Activated CD8-positive, alpha-beta memory T cell treated with anti-CD3 and anti-CD28 coated beads for 24 hours (primary cell): ENCODE data around the gene SMPD2.
A peak's percentile ranks its signal among the peaks of the same experiment; 100 is the strongest.

Experiments used
- DNase-seq: peaks from one replicate; pipeline ENCODE4 v3.0.0-alpha.2; 2020

SMPD2 gene

DNA sequence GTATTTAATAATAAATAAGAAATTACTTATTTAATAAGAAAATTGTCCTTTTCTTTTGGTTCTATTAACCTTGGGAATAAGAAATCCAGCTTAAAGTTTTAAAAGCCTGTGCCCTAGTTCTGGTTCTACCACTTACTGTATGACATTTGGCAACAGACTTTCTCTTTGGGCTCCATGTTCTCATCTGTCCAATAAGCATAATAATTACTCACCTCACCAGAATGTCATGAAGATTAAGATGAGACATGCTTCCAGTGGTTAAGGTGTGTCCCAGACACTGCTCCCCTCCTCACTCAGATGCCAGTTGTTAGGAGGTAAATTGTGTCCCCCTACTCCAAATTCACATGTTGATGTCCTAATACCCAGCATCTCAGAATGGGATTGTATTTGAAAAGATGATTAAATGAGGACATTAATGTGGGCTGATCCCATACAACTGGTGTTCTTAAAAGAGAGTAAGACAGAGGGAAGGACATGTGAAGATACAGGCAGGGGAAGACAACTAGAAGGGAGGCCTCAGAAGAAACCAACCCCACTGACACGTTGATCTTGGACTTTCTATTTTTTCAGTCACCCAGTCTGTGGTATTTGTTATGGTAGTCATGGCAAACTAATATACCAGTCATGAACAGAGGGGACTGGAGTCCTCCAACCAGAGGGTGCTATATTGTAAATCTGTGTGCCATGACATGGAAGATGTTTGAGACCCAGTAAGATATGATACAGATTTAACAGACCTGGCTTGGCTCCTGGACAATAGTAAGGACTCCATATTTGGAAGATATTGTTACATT is 21.4 kb downstream of the SMPD2 start:
- peak; percentile 13 for DNase-seq

DNA sequence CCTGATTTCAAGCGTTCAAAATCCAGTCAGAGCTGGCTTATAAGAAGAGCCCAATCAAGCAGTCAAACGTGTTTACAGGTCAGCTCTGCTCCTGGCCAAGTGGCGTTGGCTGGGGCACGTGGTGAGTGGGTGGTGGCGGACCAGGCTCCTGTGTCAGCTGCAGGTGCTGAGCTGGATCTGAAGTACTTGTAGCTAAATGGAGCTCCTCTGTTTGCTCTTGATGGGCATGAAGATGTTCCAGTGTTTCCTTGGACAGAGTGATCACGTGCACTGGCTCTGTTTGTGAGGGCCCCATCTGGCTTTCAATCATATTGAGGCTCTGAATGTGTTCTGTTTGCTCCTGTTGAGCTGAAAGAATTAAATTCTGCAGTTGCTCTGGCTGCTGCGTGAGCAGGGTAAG is 25.2 kb downstream of the SMPD2 start:
- no peak for DNase-seq

DNA sequence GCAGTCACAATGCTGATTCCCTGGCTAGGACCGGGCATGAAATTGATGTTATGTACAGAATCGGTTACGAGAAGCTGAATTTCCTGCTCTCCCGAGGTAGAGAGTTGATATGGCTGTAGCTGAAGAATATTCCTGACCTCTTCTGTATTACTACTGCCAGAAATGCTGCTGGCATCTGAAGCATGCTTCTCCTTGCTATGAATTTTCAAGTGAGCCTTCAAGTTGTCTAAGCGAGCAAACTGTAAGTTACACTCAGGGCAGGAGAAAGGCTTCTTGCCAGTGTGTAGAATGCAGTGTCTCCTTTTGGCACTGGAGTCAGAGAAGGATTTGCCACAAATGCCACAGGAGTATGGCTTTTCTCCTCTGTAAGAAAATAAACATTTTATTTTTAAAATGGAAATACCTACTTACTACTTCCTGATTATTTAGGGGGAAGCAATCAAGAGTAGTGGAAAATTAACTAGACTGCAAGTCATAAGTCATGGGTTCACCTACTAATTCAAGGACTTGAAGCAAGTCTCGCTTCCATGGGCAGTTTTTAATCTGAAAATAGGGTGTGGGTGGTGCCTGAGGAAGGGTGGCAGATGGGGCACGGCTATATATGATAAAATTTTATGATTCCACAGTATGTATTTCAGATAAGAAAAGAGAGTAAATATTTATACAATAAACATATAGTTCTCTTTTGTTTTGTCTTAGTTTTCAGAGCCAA is 25.8 kb downstream of the SMPD2 start:
- DNase-seq: no peak

DNA sequence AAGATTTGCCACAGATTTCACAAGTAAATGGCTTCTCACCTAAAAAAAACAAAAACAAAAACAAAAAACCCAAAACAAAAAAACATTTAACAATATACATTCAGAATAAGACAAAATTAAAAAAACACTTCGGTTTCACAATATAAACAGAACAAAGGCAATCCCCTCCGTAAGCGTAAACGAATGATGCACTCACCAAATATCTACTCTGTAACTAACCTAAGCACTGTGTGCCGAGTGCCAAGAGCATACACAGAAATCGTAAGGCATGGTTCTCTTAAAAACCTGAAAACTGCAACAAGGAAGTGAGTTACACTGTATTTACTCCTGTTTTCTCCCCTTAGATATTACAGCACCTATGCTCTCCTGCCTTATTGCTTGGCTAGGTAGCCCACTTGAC is 27.2 kb downstream of the SMPD2 start:
- DNase-seq: no peak

DNA sequence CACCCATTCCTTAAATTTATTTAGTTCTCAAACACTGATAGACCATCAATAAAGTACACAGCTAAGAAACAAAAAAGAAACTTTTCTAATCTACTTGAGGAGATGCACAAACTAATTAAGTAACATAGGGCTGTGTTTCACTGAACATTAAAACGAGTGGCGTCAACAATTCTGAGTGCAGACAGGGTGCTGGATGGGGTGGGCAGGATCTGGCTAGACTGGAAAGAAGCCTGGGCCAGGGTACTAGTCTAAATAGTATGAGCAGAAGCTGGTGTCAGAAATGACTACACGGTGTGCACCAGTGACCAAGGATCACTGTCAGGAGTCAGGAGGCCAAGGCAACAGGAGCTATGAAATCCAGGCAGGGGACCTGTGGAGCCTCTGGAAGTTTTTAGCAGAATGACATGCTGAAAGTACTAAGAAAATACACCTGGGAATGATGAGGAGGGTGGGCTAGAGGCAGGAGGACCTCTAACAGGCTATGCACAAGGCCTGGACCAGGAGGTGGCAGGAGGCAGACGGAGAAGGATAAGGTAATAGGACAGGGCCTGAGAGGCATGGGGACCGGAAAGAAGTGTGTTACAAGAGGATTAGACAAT is 29.2 kb downstream of the SMPD2 start:
- no peak for DNase-seq

DNA sequence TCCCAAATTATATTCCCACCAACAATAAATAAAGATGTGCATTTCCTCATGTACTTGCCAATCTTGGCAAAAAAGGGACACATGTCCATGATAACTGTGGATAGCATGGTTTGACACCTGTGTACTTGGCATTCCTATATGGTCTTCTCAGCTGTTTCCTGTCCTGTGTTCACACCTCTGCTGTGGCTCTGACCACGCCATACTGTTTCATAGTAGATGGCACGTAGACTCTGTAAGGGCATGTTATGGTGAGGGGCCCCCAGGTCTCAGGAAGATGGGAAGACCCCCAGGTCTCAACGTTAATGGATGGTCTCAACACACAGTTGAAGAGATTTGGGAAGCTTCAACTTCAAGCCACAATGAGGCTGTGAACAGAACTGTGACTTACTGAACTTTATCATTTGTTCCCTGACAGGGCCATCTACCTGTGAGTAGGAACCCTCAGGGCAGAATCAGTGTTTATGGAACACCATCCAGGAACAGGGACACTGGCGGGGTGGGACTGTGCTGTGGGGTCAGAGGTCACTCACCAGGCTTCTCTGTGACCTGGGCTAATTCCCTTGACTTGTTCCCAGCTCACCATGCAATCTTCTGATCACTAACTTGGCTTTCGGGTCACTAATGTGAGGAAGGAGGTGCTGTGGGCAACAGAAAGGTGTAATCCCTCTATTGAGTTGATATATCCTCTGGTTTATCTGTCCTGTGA is 30.7 kb downstream of the SMPD2 start:
- no peak for DNase-seq

DNA sequence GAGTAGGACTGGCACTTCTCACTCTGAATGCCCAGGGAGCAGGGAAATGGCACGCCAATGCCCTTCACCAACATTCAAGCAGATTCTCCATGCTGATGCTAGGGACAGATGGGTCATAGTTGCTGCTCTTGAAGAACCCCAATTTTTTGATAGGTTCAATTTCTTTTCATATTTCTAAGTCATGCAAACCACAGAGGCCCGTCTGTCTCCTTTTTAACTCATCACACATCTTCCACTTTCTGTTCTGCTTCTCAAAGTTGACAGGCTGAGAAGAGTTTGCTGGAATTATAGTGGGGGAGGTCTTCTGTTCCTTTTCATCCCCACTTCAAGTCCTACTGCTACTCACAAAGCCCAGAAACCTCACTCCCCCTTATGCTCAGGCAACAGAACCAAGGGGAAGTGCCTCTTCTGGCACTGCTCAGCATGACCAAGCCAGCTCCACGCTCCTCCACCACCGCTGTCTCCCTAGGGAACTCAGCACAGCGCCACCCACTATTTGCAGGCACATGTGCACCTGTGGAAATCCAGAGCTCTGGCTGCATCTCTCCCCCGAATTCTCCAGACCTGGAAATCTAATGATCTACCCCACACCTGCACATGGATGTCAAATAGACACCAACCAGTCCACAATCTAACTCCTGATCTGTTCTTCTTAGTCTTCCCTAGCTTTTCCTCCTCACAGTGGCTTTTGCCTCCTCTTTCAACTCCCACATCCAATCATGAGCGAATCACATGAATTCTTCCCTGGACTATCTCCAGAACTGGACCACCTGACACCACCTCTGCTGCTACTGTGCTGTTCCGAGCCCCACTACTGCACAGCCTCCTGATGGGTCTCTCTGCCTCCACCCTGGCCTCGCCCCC is 31.8 kb downstream of the SMPD2 start:
- DNase-seq: no peak

DNA sequence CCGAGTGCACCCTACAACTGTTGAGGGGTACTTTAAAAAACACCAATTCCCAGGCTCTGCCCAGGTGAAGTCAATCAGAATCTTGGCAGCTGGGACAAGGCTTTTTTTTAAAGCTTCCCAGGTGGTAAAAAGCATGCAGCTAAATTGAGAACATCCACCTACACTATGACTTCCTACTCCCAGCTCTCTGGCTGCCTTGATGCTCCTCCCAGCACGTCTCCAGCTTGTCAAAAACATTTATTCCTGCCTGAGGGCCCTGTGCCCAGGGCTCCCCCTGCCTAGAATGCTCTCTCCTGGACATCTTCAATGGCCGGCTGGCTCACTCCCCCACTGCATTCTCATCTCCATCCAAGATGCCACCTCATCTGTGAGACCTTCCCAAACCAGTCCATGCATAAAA is 32.6 kb downstream of the SMPD2 start:
- DNase-seq: no peak

DNA sequence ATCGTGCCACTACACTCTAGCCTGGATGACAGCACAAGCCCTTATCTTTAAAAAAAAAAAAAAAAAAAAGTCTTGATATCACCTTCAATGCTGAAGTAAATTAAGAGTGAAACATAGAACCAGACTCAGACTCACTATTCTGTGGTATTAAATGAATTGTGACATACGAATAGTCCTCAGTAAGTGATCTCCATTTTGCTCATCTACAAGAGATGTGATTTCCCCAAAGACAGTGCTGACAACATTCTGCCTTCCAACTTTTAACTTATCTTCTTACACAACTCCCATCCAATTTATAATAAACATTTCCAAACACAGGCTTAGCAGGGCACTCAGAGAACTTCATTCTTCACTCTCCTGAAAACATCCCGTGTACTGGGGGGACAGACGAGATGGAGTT is 34.5 kb downstream of the SMPD2 start:
- no peak for DNase-seq

DNA sequence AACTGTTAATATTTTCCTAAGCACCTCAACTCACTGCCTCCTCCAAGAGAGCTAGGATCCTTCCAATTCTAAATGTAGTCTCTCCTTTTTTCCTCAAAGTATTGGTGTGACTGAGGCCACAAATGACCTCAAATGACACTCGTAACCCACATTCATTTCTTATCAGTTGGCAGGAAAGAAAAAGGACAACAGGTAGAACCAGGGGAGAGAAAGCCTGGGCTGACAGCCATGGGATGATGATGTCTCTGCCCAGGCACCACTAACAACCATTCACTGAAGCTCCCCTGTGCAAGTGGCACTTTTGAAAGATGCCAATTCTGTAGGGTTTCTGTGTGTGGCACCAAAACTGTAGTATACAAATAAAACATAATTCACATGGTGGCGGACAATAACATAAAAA is 35.1 kb downstream of the SMPD2 start:
- DNase-seq: no peak

DNA sequence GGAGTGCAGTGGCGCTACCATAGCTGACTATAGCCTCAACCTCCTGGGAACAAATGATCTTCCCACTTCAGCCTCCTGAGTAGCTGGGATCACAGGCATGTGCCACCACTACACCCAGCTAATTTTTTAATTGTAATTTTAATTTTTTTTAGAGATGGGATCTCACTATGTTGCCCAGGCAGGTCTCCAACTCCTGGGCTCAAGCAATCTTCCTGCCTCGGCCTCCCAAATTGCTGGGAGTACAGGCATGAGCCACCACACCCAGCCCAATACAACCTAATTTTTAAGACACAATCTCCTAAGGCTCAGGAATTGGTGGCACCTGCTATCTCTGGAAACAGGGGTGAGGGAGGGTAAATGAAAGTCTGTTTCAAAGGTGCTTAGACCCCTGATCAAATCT is 36.7 kb downstream of the SMPD2 start:
- no peak for DNase-seq

DNA sequence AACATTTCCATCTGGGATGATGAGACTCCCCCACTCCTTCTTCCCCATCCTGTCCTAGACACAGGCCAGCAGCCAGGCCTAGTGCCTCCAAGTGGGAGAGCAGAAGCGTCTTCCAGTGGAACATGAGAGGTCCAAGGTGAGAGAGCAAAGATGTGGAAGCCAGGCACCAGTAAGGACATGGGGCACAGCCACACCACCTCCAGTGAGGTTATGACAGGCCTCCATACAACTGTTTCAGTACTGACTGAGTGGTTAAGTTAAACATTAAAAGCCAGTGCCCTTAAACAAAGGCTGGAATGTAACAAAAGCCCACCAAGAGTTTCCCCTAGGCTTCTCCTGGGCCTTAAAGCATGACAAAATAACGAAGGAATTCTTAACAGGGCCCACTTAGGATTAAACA is 37.2 kb downstream of the SMPD2 start:
- no peak for DNase-seq

DNA sequence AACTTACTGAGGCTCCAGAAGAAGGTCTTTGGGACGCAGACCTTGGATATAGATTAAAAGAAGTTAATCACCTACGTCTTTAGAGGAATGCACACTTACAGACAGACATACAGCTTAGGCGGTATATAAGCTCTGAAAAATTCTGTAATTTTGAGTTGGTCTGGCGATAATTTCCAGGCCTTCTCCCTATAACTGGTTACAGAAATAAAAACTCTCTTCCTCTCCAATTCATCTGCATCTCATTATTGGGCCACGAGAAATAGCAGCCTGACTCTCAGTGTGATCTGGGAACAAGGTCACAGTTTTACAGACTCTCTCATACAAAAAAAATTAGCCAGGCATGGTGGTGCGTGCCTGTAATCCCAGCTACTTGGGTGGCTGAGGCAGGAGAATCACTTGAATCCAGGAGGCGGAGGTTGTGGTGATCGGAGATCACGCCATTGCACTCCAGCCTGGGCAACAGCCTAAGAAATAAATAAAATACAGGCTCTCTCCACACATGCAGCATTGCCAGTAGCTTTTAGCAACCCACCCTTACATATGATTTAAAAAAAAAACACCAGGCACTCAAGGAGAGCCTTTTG is 37.8 kb downstream of the SMPD2 start:
- no peak for DNase-seq

DNA sequence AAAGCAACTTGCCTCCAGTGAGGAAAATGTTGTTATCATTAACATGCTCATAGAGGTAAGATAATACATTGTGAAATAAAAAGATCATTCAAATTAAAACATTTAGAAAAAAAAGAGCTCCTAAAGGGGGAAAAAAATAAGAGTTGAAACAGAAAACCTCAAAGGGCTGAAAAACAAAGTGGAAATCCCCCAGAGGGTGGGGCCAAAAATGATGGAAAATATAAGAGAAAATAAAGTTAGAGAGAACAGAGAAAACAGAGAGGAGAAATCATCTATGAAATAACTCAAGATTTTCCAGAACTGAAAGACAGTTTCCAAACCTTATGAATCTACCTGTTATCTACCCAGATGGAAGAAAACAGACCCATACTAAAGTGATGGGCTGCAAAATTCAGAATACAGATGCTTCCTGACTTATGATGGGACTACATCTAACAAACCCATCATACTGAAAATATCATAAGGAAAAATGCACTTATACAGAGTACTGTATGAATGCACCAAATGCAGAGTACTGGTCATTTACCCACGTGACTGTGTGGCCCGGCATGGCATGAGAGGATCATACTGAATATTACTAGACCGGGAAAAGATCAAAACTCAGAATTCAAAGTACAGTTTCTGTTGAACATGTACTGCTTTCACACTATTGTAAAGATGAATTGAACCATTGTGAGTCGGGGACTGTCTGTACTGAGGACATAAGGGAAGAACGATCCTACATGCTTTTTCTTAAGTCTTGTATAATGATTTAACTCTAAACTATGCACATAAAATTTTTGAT is 38.5 kb downstream of the SMPD2 start:
- no peak for DNase-seq

DNA sequence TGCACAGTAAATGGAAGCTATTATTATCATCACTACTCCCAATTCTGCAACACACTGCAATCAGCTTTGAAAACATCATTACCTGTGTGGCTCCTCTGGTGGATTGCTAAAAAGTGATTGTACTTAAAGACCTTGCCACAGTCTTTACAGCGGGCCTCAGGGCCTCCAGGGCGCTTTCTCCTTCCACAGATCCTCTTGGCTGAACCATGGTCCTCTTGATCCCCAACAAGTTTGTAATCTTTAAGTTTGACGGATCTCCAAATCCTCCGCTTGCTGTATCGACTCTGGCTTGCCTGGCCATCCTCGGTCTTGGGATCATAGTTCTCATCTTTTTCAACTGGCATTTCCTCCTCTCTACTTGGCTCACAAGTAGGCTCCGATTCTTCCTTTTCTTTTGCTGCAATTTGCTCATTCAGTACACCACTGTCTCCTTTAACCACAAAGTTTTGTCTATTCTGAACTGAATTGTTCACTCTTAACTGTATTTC is 40.5 kb downstream of the SMPD2 start:
- no peak for DNase-seq

DNA sequence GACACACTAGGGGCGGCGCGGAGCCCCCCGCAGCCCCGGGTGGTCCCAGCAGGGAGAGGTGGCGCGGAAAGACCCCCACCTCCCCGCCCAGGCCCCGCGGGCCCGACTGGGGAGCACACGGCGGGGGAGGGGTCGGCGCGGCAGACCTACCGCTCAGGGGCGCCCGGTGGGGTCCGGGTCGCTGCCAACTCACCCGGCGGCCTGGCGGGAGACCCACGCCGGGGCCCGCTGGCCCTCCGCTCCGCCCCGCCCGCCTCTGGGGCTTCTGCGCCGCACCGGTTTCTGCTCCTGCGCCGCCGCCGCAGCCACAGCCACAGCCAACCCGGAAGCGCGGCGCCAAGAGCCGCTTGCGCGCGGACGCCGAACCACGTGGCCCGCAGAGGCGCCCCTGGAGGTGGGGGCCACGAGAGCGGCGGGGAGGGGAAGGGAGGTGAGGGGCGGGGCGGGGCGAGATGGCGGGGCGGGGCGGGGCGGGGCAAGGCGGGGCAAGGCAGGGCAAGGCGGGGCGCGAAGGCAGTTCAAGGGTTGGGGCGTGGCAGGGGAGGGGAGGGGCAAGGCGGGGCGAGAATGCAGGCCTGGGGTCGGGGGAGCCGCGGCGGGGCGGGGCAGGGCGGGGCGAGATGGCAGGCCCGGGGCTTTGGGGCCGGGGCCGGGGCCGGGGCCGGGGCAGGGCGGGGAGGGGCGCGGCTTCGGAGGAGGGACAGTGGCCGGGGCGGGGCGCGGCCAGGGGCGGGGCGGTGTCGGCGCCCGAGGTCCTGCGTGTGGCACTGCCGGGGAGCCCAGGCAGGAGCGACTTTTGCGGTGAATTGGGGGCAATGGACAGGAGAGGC is 42.6 kb downstream of the SMPD2 start, which contains the start of gene ZBTB24:
Gene ZBTB24, minus strand, starts transcription at position 315 of the 830 bp plus-strand sequence. CDS start 1,193 bp downstream, outside the sequence.
- peak; percentile 90 for DNase-seq

DNA sequence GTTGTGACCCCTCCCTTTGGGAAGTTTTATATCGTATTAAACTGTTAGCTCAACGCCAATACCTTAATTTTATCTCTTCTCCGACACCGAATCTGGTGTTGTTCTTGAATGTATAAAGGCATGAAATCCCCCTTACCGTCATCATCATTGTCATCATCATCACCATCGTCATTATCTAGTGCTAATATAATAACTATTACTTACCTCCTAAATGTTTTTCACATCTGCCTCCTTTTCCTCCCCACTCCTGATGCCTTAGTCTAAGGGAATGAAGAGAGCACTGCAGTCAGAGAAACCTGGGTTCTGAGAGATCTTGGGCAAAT is 43.2 kb downstream of the SMPD2 start:
- DNase-seq: no peak

DNA sequence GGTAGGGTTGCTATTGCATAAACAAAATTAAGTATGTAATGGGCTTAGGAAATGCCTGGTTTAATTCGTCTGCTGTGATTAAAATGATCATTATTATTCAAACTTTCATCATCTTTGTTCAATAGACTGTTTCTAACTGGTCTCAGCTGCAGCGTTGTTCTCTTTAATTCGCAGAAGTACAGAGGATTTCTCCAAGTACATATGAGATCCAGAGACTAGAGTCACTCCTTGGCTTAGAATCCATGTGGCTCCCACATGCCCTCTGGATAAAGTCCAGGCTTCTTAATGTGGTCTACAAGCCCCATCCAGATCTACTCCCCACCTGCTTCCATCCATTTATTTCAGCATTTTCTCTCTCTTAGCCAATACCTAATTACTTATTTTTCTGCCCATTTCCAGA is 43.6 kb downstream of the SMPD2 start:
- no peak for DNase-seq

DNA sequence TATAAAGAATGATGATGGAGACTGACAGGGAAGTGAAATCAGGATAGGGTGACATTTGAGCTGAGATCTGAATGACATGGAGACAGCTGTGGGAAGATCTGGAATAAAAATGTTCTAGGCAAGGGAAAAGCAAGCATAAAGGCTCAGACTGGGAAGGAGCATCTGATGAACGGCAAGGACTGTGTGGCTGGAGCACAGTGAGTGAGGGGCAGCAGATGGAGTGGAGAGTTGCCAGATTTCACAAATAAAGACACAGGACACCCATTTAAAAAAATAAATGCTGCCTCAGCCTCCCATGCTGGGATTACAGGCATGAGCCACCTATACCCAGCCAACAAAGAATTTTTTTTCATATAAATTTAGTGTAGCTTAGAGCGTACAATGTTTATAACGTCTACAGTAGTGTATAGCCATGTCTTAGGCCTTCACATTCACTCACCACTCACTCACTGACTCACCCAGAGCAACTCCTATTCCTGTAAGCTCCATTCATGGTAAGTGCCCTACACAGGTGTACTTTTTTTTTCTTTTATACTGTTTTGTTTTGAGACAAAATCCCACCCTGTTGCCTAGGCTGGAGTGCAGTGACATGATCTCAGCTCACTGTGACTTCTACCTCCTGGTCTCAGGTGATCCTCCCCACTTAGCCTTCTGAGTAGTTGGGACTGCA is 44.9 kb downstream of the SMPD2 start:
- no peak for DNase-seq

DNA sequence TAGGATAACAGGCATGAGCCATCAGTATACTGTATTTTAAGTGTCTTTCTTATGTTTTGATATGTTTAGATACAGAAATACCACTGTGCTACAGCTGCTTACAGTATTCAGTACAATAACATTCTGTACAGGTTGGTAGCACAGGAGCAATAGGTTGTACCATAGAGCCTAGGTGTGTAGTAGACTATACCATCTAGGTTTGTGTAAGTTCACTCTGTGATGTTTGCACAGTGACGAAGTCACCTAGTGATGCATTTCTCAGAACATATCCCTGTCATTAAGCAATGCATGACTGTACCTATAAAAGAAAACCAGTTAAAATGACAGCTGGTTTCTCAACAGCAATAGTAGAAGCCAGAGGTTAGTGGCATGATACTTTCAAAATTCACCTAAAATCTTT is 45.5 kb downstream of the SMPD2 start:
- no peak for DNase-seq
